CD14-positive monocyte (primary cell): ENCODE measurements around the gene RPL38. TPM values are rescaled to one million over a fixed set of nuclear protein-coding genes. Genes with fewer than 3 reads are reported as not detected.

Source experiments
- DNase-seq, 3 donors: peaks; one replicate each; pipeline ENCODE4 v3.0.0-alpha.2; 2011 to 2022
- H2AFZ ChIP-seq: 2 replicates; pipeline ENCODE4 v1.6.0; 2012; ENCODE audit warnings: mild to moderate bottlenecking, low read depth, low read length, inconsistent platforms; ENCODE audit not compliant: insufficient read depth, poor library complexity, severe bottlenecking
- H3K27ac ChIP-seq, 2 donors: 1 replicate in 1 of 2; 2 replicates in 1 of 2; pipeline ENCODE4 v1.5.1; 2012 to 2013; ENCODE audit warnings: low read length in 2 of 2, control low read depth in 1 of 2, inconsistent platforms in 1 of 2, low read depth in 1 of 2, mild to moderate bottlenecking in 1 of 2
- H3K27me3 ChIP-seq, 2 donors: one replicate each; pipeline versions ENCODE4 v1.6.0 to v1.6.1; 2011 to 2013; ENCODE audit warnings: low read length in 2 of 2; ENCODE audit not compliant: control insufficient read depth in 2 of 2, insufficient read depth in 2 of 2
- H3K36me3 ChIP-seq, 2 donors: replicated peaks in 1 of 2; 1 replicate in 1 of 2; 2 replicates in 1 of 2; pipeline versions ENCODE4 v1.5.1 to v1.6.1; 2012 to 2013; ENCODE audit warnings: low read length in 2 of 2, control low read depth in 1 of 2, inconsistent platforms in 1 of 2, mild to moderate bottlenecking in 1 of 2; ENCODE audit not compliant: insufficient read depth in 2 of 2, control insufficient read depth in 1 of 2
- H3K4me1 ChIP-seq, 2 donors: 1 replicate in 1 of 2; 2 replicates in 1 of 2; pipeline versions ENCODE4 v1.5.1 to v1.6.1; 2012 to 2013; ENCODE audit warnings: low read length in 2 of 2, control low read depth in 1 of 2, inconsistent platforms in 1 of 2, mild to moderate bottlenecking in 1 of 2, moderate library complexity in 1 of 2; ENCODE audit not compliant: insufficient read depth in 2 of 2, control insufficient read depth in 1 of 2
- H3K4me2 ChIP-seq: replicated peaks from 2 replicates; pipeline ENCODE3; 2012; ENCODE audit warnings: low read length, moderate library complexity, mild to moderate bottlenecking; ENCODE audit not compliant: poor library complexity, severe bottlenecking; ENCODE audit errors: extremely low read depth
- H3K4me3 ChIP-seq, 3 experiments: fragments of 200-600 bp in 1 of 3; sonication (generic) in 1 of 3; replicated peaks in 1 of 3; 1 replicate in 2 of 3; 2 replicates in 1 of 3; pipeline ENCODE4 v1.5.1; 2011 to 2013; ENCODE audit warnings: low read length in 3 of 3, mild to moderate bottlenecking in 3 of 3, control low read depth in 2 of 3, low read depth in 2 of 3, inconsistent platforms in 1 of 3, moderate library complexity in 1 of 3
- H3K79me2 ChIP-seq: 2 replicates; pipeline ENCODE4 v1.6.0; 2012; ENCODE audit warnings: mild to moderate bottlenecking, control low read depth, inconsistent platforms, low read length, moderate library complexity; ENCODE audit not compliant: insufficient read depth
- H3K9ac ChIP-seq: 2 replicates; pipeline ENCODE4 v1.6.0; 2017; ENCODE audit warnings: low read length, mild to moderate bottlenecking; ENCODE audit not compliant: insufficient read depth, poor library complexity, severe bottlenecking
- H3K9me3 ChIP-seq, 2 donors: replicated peaks in 1 of 2; 1 replicate in 1 of 2; 2 replicates in 1 of 2; pipeline versions ENCODE4 v1.5.1 to v1.6.1; 2012 to 2013; ENCODE audit warnings: low read length in 2 of 2, control low read depth in 1 of 2; ENCODE audit not compliant: control insufficient read depth in 1 of 2, insufficient read depth in 1 of 2
- H4K20me1 ChIP-seq: 2 replicates; pipeline ENCODE4 v1.6.0; 2012; ENCODE audit warnings: mild to moderate bottlenecking, low read length, control low read depth, moderate library complexity; ENCODE audit not compliant: insufficient read depth
- H3K27ac Mint-ChIP-seq, 7 donors: one replicate each; pipeline ENCODE4 v1.8.0; 2020; ENCODE audit warnings: mild to moderate bottlenecking in 7 of 7, mixed read lengths in 7 of 7, moderate library complexity in 6 of 7, inconsistent platforms in 2 of 7
- H3K27me3 Mint-ChIP-seq, 3 donors: one replicate each; pipeline ENCODE4 v1.8.0; 2021 to 2022; ENCODE audit warnings: low read depth in 3 of 3, mild to moderate bottlenecking in 3 of 3, mixed read lengths in 3 of 3, moderate library complexity in 3 of 3, inconsistent platforms in 1 of 3
- H3K36me3 Mint-ChIP-seq, 2 donors: one replicate each; pipeline ENCODE4 v1.8.0; 2020; ENCODE audit warnings: mixed read lengths in 2 of 2, inconsistent platforms in 1 of 2, mild to moderate bottlenecking in 1 of 2
- H3K4me1 Mint-ChIP-seq: one replicate; pipeline ENCODE4 v1.8.0; 2020; ENCODE audit warnings: mild to moderate bottlenecking, mixed read lengths
- H3K4me3 Mint-ChIP-seq, 2 donors: one replicate each; pipeline ENCODE4 v1.8.0; 2020; ENCODE audit warnings: mild to moderate bottlenecking in 2 of 2, mixed read lengths in 2 of 2, moderate library complexity in 1 of 2
- H3K9me3 Mint-ChIP-seq, 7 donors: one replicate each; pipeline ENCODE4 v1.8.0; 2020 to 2022; ENCODE audit warnings: mixed read lengths in 7 of 7, mild to moderate bottlenecking in 6 of 7, moderate library complexity in 6 of 7, inconsistent platforms in 2 of 7
- CTCF ChIP-seq: fragments of 200-600 bp; IDR thresholded peaks from one replicate; pipeline ENCODE4 v1.8.0; 2022; ENCODE audit warnings: antibody characterized with exemption, mild to moderate bottlenecking
- WGBS: methylation state at CpG from one replicate; pipeline ENCODE4 v1.1.5; 2013; ENCODE audit warnings: missing lambda C conversion rate; ENCODE audit not compliant: insufficient coverage; 5-methylcytosine and 5-hydroxymethylcytosine counted together
- intact Hi-C, 2 donors: fragments of 100-400 bp; cut with micrococcal nuclease; formaldehyde crosslinking; loops; one replicate each; pipeline versions ENCODE4 v1.15.0 to v1.15.1; 2023
- polyA plus RNA-seq, 3 donors: library from polyadenylated mRNA; depleted of rRNA in 1 of 3; unstranded in 2 of 3; stranded (reverse) in 1 of 3; fragments of 300-500 nt in 2 of 3; fragments of >200 nt in 1 of 3; fragmentation: Illumina TruSeq in 2 of 3; gene quantifications; 1 replicate in 2 of 3; 2 replicates in 1 of 3; pipeline ENCODE4 v1.2.3, GENCODE V29; 2012 to 2021

RPL38 gene
- polyA plus RNA-seq, 3 donors: 379 to 1,070 (median 919) TPM

GRCh38 chr17:74200112-74200511, 3.4 kb upstream of the RPL38 start:
- peaks cover 18% of the 10 kb centered on the region in 2 donors for H3K4me1 ChIP-seq
- Mint-ChIP-seq H3K27ac (no peak overlapping the region), H3K27me3 (peaks cover 6 to 32% (median 21%) of the 10 kb centered on the region in 3 donors), H3K4me3 (no peak overlapping the region), H3K9me3 (no peaks in the 10 kb centered on the region), H3K36me3 (peaks cover 5 to 6% of the 10 kb centered on the region in 2 donors), H3K4me1 (peaks cover 25% of the 10 kb centered on the region)
- H3K9me3 ChIP-seq: no peaks in the 10 kb centered on the region
- H3K4me2 ChIP-seq: no peak overlapping the region
- no peak overlapping the region for H2AFZ ChIP-seq
- no peak for DNase-seq
- peaks cover 5% of the 10 kb centered on the region in 2 donors for H3K36me3 ChIP-seq
- peaks cover 16% of the 10 kb centered on the region for H3K79me2 ChIP-seq
- H4K20me1 ChIP-seq: peaks cover 15% of the 10 kb centered on the region
- H3K4me3 ChIP-seq: no peak overlapping the region
- TF ChIP-seq CTCF: no peak
- peaks cover 0 to 14% of the 10 kb centered on the region in 2 donors for H3K27me3 ChIP-seq
- no peak overlapping the region for H3K27ac ChIP-seq
- intact Hi-C loops: loop anchor here in 1 of 2 donors (5.0 kb wide), 1 partner anchor 37 kb away; no protein-coding TSS in a partner anchor
- no peak overlapping the region for H3K9ac ChIP-seq
- WGBS: 53% methylated on average over 8 of the region's 10 CpGs

- Histone ChIP-seq H2AFZ (no peak overlapping the region), H4K20me1 (peaks cover 27% of the 10 kb centered on the region), H3K27ac (no peak overlapping the region), H3K9ac (no peak overlapping the region), H3K9me3 (no peaks in the 10 kb centered on the region), H3K27me3 (peaks cover 0 to 14% of the 10 kb centered on the region in 2 donors), H3K4me2 (no peak overlapping the region), H3K4me3 (no peak overlapping the region), H3K4me1 (peaks cover 20 to 23% of the 10 kb centered on the region in 2 donors), H3K36me3 (peaks cover 17% of the 10 kb centered on the region in 2 donors), H3K79me2 (peaks cover 28% of the 10 kb centered on the region)
- Mint-ChIP-seq H3K36me3 (peaks cover 15 to 17% of the 10 kb centered on the region in 2 donors), H3K27ac (no peak overlapping the region), H3K27me3 (peaks cover 5 to 32% (median 21%) of the 10 kb centered on the region in 3 donors), H3K9me3 (no peaks in the 10 kb centered on the region), H3K4me1 (peaks cover 36% of the 10 kb centered on the region), H3K4me3 (no peak overlapping the region)
- intact Hi-C loops: loop anchor here in 1 of 2 donors (5.0 kb wide), 1 partner anchor 36 kb away; no protein-coding TSS in a partner anchor
- no peak for TF ChIP-seq CTCF
- 50% methylated on average over 4 of the region's 8 CpGs for WGBS
- no peak for DNase-seq
These were observed 2.2 kb upstream of the RPL38 start for GRCh38 chr17:74201250-74201649.
